HG03064 (cell line): ENCODE measurements around the gene CLEC2D.
A peak's percentile ranks its signal among the peaks of the same experiment; 100 is the strongest.
"Not testable (repeated sequence)": the region's sequence is repeated elsewhere in the genome, so short reads cannot be mapped to it uniquely, and the experiment has no call there.

Source experiments
- ATAC-seq: cut with Tn5 transposase; IDR thresholded peaks from one replicate; pipeline ENCODE4 v1.9.1; 2021; ENCODE audit warnings: low read depth; ENCODE audit not compliant: unreplicated experiment

The CLEC2D gene

DNA sequence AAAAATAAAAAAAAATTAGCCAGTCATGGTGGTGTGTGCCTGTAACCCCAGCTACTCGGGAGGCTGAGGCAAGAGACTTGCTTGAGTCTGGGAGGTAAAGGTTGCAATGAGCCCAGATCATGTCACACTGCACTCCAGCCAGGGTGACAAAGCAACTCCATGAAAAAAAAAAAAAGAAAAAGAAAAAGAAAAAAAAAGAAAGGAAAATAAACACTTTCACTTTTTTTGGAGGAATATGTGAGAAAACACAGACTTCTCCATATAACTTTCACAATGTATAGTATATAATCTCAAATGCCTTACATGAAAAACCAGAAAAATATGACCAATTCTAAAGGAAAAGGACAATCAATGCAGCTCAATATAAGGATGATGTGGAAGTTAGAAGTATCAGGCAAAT lies 54.5 kb downstream of the CLEC2D start:
- no peak for ATAC-seq

DNA sequence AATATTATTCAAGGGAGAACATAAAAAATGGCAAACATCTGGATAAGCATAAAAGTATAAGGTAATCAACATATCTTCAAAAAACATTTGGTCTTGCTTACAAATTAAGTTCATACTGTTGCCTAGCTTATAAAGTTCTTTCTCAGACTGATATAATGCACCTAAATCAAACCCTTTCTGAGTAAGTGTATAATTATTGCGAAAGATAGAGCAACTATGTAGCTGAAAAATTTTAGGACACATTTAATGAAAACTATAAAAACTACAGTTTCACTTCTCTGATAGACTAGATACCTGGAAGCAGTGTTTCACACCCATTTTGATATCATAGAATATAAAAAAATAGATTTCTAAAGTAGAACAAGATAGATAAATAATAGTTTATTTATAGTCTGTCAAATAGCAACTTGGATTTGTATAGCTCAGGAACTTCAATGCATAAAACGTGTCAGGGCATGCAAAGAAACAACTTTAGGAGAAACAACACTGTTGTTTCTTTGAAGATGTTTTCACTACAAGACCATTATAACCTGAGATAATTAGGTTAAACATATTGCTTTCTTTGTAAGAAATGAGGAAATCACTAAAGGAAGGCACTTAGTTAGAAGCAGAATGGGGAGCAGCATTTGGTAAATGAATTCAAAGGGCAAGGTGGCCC lies 55.8 kb downstream of the CLEC2D start:
- ATAC-seq: no peak

DNA sequence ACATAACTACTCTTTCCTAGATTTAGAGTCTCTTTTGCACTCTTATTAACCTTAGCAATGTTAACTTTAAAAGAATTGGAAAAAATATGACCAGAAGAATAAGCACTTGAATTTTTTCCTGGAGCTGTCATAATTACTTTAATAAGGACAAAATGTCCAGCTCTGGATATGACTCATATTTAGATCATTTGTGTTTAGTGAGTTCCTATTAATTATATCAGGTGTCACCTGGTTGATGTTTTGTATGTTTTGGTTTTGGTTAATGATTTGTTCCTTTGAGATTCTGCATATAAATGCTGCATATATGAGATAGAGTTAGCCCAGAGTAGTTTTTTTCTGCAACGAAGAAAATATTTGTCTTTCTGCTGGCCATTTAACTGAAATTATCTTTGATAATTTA lies 58.3 kb downstream of the CLEC2D start:
- ATAC-seq: no peak

DNA sequence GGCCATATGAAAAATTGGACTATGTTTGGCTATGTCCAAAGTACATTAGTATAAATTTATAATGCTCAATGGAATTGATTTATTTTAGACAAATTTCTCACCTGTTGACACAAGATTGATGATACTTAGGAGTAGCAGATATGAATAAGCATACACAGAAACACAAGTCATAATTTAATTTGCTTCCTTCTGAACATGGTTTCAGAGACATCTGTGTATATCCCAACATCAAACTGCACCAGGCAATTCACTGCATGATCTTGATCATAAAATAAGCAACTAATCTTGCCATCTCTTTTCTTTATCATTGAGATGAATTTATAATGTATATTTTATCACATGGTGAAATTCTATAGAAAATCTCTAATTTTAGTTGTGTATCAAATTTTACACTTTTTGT lies 59.6 kb downstream of the CLEC2D start:
- no peak for ATAC-seq

DNA sequence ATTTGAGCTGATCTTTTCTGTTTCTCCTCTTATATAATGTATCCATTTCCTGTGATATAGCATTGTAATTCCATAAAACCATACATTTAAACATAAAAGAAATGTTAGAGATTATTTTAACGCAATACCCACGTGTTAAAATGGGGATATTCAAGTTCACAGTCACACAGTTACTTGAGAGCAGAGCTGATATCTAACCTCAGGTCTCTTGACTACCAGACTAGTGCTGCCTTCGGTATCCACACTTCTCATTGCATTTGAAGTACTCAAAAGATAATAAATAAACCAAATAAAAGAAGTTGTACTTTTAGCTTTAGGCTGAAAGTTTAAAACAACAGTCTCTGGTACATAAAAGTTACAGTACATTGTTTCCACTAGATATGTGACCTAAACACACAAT lies 60.5 kb downstream of the CLEC2D start:
- ATAC-seq: no peak

DNA sequence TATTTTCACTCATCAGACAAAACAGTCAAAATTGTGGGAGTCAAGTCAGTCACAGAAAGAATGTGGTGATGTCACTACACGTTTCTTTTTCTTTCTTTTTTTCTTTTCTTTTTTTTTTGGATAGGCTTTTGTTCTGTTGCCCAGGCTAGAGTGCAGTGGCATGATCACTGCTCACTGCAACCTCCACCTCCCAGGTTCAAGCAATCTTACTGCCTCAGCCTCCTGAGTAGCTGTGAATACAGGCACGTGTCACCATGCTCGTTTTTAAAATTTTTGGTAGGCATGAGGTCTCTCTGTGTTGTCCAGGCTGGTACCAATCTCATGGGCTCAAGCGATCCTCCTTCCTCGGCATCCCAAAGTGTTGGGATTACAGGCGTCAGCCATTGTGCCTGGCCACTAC lies 61.1 kb downstream of the CLEC2D start:
- no peak for ATAC-seq

DNA sequence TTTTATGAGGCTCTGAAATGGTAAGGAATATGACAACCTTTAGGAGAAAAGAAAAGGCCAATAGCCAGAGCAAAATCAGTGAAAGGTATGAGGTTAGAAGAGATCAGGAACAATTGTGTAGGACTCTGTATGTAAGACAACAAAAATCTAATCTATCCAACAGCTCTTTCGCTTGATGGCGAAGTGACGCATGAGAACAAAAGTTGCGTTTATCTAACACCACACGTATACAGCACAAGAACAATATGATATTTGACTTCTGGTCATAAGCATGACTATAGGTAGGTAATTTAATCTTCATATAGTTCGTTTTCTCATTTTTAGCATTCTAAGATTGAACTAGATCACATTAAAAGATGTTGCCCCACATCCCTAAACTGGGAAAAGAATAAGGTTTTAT lies 61.9 kb downstream of the CLEC2D start:
- no peak for ATAC-seq

DNA sequence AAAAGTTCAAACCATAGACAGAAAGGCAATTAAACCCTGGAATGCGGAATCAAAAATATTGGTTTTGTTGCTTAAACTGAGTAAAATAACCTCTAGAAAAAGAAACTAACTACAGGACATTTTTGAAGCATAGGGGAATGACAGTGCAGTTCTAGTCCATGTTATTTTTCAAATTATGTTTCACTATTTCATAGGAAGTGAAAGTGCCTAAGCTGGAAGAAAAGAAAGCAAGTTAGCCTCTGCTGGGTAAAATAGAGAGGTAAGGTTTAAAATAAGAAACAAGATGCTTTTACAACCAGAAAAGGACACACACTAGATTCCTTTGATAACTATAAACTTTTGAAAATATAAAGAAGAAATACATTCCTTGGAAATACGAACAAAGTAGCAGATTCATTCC lies 62.3 kb downstream of the CLEC2D start:
- no peak for ATAC-seq

DNA sequence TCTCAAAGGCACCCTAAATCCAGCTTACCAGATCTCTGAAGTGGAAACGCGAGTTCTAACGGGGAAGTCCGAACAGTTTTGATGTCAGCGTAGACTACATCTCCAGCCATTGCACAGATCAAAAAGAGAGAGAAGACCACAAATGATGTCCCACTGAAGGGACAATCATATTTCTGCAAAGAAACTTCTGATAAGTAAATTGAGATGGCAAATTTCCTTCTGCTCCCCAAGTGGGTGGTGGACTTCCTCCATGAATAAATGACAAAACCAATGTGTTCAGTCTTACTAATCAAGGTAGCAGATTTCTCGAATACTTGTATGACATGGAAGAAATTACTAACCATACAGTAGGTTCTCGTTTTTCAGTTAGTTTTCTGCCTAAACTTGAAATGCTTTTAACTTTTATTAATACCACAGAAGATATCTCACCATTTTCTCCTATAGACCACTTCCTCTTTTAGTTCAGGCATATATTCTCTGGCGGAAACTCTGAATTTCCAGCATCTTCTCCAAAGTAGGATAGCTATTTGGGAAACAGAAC lies 63.5 kb downstream of the CLEC2D start, which contains the start of gene CLECL1:
TSS of gene CLECL1 (minus strand) at position 177 of the 541 bp plus-strand sequence.
- no peak for ATAC-seq

DNA sequence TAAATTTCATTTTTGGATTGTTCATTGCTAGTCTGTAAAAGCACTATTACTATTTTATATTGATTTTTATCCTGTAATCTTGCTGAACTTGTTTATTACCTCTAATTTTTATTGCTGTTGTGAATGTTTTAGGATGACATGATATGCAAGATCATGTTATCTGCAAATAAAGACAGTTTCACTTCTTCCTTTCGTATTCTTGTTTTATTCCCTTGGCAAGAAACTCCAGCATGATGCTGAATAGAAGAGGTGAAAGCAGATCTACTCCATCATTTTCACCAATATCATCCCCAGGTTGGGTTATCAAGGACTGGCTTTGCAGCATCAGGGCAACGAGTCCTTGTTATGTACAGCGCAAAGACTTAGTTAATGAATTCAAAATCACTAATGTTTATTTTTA lies 66.1 kb downstream of the CLEC2D start:
- ATAC-seq: no peak

DNA sequence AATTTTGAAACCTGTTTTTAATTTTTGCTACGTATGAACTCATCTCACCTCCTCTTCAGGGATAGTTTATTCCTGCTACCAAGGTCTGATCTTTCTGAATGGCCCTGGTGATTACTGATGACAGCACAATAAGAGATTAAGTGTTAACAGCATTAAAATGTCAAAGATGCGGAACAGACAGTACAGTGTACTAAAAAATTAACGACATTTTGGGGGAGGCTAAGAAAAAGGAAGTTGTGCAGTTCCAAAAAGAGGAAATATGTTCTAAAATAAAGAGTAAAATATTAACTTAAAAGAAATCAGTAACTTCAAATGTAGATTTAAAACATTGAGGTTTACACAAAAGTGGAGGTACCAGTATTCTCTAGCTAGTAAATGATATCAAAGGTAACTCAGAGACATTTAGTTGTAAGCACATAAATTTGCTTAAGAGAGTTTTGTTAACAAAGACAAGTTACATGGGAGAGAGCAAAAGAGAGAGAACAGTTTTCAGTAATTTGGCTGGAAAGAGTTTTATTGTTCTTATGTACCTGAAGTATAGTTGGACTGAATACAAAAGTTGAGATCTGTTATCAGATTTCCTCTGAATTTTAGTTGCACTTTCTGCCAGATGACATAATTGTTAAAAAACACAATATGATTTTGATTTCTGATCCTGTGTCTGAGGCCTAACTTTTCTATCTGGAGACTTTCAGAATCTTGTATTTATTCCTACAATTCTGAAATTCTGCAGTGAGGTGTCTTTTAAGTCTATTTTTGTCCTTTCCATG lies 67.6 kb downstream of the CLEC2D start:
- ATAC-seq: no peak

DNA sequence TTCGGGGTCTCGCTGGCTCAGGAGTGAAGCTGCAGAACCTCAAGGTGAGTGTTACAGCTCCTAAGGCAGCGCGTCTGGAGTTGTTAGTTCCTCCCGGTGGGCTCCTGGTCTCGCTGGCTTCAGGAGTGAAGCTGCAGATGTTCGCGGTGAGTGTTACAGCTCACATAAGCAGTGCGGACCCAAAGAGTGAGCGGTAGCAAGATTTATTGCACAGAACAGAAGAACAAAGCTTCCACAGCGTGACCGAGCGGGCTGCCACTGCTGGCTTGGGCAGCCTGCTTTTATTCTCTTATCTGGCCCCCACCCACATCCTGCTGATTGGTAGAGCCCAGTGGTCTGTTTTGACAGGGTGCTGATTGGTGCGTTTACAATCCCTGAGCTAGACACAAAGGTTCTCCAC lies 69.4 kb downstream of the CLEC2D start:
- not testable (repeated sequence) for ATAC-seq

DNA sequence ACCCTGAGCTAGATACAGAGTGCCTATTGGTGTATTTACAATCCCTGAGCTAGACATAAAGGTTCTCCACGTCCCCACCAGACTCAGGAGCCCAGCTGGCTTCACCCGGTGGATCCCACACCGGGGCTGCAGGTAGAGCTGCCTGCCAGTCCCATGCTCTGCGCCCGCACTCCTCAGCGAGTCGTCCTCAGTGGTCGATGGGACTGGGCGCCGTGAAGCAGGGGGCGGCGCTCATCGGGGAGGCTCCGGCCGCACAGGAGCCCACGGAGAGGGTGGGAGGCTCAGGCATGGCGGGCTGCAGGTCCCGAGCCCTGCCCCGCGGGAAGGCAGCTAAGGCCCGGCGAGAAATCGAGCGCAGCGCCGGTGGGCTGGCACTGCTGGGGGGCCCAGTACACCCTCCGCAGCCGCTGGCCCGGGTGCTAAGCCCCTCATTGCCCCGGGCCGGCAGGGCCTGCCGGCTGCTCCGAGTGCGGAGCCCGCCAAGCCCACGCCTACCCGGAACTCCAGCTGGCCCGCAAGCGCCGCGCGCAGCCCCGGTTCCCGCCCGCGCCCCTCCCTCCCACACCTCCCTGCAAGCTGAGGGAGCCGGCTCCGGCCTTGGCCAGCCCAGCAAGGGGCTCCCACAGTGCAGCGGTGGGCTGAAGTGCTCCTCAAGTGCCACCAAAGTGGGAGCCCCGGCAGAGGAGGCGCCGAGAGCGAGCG lies 70.0 kb downstream of the CLEC2D start:
- ATAC-seq: not testable (repeated sequence)

DNA sequence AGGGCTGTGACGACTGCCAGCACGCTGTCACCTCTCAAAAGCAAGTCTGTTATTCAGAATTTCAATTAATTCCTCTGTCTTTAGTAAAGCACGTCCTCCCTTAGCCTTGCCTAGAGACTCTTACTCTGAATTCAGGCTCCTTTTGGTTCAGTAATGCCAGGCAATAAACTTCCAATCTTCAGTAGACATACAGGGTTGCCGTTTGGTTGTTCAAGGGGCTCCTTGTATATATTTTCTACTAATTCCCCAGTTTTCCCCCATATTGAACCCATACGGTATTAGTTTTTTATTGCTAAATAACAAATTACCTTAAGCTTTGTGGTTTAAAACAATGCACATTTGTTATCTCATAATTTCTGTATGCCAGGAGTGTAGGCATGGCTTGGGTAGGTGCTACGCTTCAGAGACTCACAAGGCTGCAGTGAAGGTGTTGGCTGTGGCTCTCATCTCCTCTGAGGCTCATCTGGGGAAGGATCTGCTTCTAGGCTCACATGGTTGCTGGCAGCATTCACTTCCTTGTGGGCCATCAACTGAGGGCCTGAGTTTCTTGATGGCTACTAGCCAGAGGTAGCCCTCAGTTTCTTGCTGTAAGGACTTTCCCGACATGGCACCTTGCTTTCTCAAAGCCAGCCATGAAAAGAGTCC lies 70.7 kb downstream of the CLEC2D start:
- ATAC-seq: no peak

DNA sequence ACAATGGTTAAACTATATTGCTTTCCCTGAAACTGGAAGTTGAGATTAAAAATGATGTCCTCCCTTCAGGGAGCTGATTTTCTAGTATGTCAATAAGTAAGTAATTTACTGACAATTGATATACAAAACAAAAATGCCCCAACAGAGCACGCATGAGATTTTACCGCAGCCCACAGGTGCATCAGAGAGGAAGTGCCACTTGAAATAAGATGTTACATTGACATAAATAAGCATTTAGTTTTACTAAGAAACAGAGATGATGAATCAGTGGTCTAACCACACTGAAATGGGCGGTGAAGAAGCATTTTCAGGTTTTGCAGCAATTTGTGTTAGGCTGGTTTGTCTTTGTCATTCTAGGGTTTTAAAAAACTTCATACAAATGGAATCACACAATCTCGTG lies 72.2 kb downstream of the CLEC2D start:
- ATAC-seq: peak; percentile 71

DNA sequence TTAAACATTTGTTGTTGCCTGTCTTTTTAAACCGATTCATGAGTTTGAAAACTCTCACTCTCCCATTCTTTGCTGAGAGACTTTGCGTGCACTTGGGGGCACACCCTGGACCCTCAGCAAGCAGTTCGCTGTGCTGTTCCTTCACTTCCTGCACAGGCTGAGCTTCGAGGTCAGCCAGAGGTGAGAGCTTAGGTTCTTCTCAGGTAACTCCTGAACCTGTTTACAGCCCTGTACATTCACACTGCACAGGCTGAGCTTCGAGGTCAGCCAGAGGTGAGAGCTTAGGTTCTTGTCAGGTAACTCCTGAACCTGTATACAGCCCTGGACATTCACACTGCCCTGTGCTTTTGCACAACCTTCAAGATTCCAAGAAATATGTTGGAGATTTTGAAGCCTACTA lies 73.1 kb downstream of the CLEC2D start:
- ATAC-seq: peak; percentile 54

DNA sequence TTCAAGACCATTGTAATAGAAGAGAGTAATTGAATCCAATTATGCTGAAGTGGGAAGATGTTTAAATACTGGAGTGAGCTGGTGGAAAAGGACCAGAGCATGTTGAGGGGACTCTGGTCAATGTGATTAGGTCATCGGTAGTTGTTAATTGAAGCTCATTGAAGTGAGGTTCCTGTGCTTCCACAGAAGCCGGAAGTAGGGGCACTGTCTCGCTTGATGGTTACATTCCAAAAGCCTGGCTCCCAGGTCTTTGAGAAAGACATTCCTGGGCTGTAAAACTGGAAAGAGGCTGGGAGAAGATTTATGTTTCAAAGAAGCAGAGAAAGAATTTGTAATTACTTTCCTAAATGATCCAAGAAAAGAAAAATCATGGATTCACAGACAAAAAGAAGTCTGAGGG lies 75.7 kb downstream of the CLEC2D start:
- no peak for ATAC-seq
